ENCODE measurements around the gene SNHG17.
A peak's percentile ranks its signal among the peaks of the same experiment; 100 is the strongest.
"Not testable (repeated sequence)": the region's sequence is repeated elsewhere in the genome, so short reads cannot be mapped to it uniquely, and the experiment has no call there.

The SNHG17 gene

GRCh38 chr20:38434770-38435554, at the start of gene SNHG17:
Gene SNHG17, minus strand, starts transcription at chr20:38435328.
- peak; percentile 73 to 80 for DNase-seq

- no peak for DNase-seq
Observed at GRCh38 chr20:38479596-38479995, 44.5 kb upstream of the SNHG17 start.

GRCh38 chr20:38477747-38478146, 42.6 kb upstream of the SNHG17 start:
- no peak for DNase-seq

GRCh38 chr20:38473367-38473795, 38.3 kb upstream of the SNHG17 start:
- no peak for DNase-seq

GRCh38 chr20:38472513-38473366, 37.6 kb upstream of the SNHG17 start, which contains the start of gene RALGAPB:
Gene RALGAPB, plus strand, starts transcription at chr20:38472843. Its CDS starts 15,590 bp downstream, at chr20:38488433.
- DNase-seq, result peak; percentile 98 to 99

GRCh38 chr20:38471987-38472512, 36.9 kb upstream of the SNHG17 start:
- no peak for DNase-seq

- no peak for DNase-seq
Observed at GRCh38 chr20:38471245-38471644, 36.1 kb upstream of the SNHG17 start.

- no peak for DNase-seq
Observed at GRCh38 chr20:38466983-38467382, 31.9 kb upstream of the SNHG17 start.

- DNase-seq, result no peak
Observed at GRCh38 chr20:38466171-38466570, 31.0 kb upstream of the SNHG17 start.

GRCh38 chr20:38461569-38461968, 26.4 kb upstream of the SNHG17 start:
- not testable (repeated sequence) for DNase-seq

GRCh38 chr20:38461167-38461566, 26.0 kb upstream of the SNHG17 start:
- DNase-seq, result not testable (repeated sequence)

- DNase-seq, result not testable (repeated sequence)
Observed at GRCh38 chr20:38460631-38461030, 25.5 kb upstream of the SNHG17 start.

- peak in 1 of 2 experiments; percentile 65 for DNase-seq
Observed at GRCh38 chr20:38460040-38460623, 25.0 kb upstream of the SNHG17 start.

- no peak for DNase-seq
Observed at GRCh38 chr20:38458314-38458713, 23.2 kb upstream of the SNHG17 start.

GRCh38 chr20:38454556-38455473, 19.7 kb upstream of the SNHG17 start:
- DNase-seq, result no peak

GRCh38 chr20:38453941-38454340, 18.8 kb upstream of the SNHG17 start:
- no peak for DNase-seq

- DNase-seq, result no peak
Observed at GRCh38 chr20:38452880-38453624, 17.9 kb upstream of the SNHG17 start.

GRCh38 chr20:38450412-38450975, 15.4 kb upstream of the SNHG17 start:
- DNase-seq, result no peak

GRCh38 chr20:38449046-38449445, 13.9 kb upstream of the SNHG17 start:
- DNase-seq, result no peak

GRCh38 chr20:38447931-38448675, 13.0 kb upstream of the SNHG17 start:
- no peak for DNase-seq

Measured in NCI-H187 (cell line).